Kidney (tissue), 14 donors: ENCODE measurements around the gene NEK9. TPM values are rescaled to one million over a fixed set of nuclear protein-coding genes. Genes with fewer than 3 reads are reported as not detected.

ENCODE experiments used
- DNase-seq, 5 donors: peaks; one replicate each; pipeline ENCODE4 v3.0.0-alpha.2; 2013 to 2020
- FAIRE-seq: peaks from 2 replicates; lab custom pipeline; 2012; peaks lifted over from hg19 to GRCh38; lab: Jason Lieb, UNC
- H3K27ac ChIP-seq, 2 donors: one replicate each; pipeline ENCODE4 v1.7.0; 2013; ENCODE audit warnings: low read depth in 2 of 2, low read length in 2 of 2, inconsistent platforms in 1 of 2
- H3K27me3 ChIP-seq: one replicate; pipeline ENCODE4 v1.7.1; 2013; ENCODE audit warnings: low read length, inconsistent platforms; ENCODE audit not compliant: control insufficient read depth, insufficient read depth
- H3K36me3 ChIP-seq, 3 donors: one replicate each; pipeline versions ENCODE4 v1.7.0 to v1.7.1; 2013; ENCODE audit warnings: low read length in 3 of 3, control low read depth in 1 of 3, inconsistent platforms in 1 of 3; ENCODE audit not compliant: insufficient read depth in 3 of 3, control insufficient read depth in 2 of 3
- H3K4me1 ChIP-seq, 3 donors: one replicate each; pipeline versions ENCODE4 v1.7.0 to v1.7.1; 2013; ENCODE audit warnings: low read length in 3 of 3, inconsistent platforms in 1 of 3, low read depth in 1 of 3; ENCODE audit not compliant: control insufficient read depth in 2 of 3, insufficient read depth in 2 of 3
- H3K4me3 ChIP-seq, 3 donors: one replicate each; pipeline versions ENCODE4 v1.7.0 to v1.8.1; 2013; ENCODE audit warnings: low read length in 3 of 3, control low read depth in 1 of 3, inconsistent platforms in 1 of 3
- H3K9ac ChIP-seq, 3 donors: one replicate each; pipeline versions ENCODE4 v1.7.0 to v1.7.1; 2013; ENCODE audit warnings: low read length in 3 of 3, control low read depth in 1 of 3, inconsistent platforms in 1 of 3
- H3K9me3 ChIP-seq, 3 donors: one replicate each; pipeline versions ENCODE4 v1.7.0 to v1.7.1; 2013; ENCODE audit warnings: low read length in 3 of 3, control low read depth in 1 of 3, inconsistent platforms in 1 of 3; ENCODE audit not compliant: control insufficient read depth in 2 of 3, insufficient read depth in 1 of 3
- intact Hi-C: fragments of 100-400 bp; cut with DNase I; formaldehyde crosslinking; loops from one replicate; pipeline ENCODE4 v1.11.1; 2022
- polyA plus RNA-seq: library from polyadenylated mRNA; stranded (reverse); fragments of 350-450 nt; fragmentation: Illumina TruSeq; extraction: RNeasy Lipid Tissue Mini Kit (QIAGEN cat#74804); gene quantifications from one replicate; pipeline ENCODE4 v1.2.3, GENCODE V29; 2014; ENCODE audit warnings: low read depth, low replicate concordance; ENCODE audit not compliant: insufficient read depth
- total RNA-seq: library from RNA; stranded (reverse); fragmentation: NEBNext Ultra II Directional; extraction: Animal tissue kit (Norgen Biotek cat#: 25700); gene quantifications from one replicate; pipeline ENCODE4 v1.2.1, GENCODE V29; 2021
- TF ChIP-seq, protein P1 (sequence below): IDR thresholded peaks from 3 replicates; pipeline ENCODE4 v1.5.1; 2012; ENCODE audit warnings: mild to moderate bottlenecking, moderate library complexity, borderline replicate concordance; ENCODE audit not compliant: insufficient read depth; ENCODE audit errors: extremely low read depth
- donor health status: control.
- donor health status: control.
- donor health status: control.
- donor health status: control.
- donor health status: control.
- donor health status: DM: yes; HTN: yes; CAD: no.
- donor health status: Normal renal cell carcinoma (clear cell type).

The NEK9 gene
- total and polyA plus RNA-seq, 2 donors from 2014 or later: 25.4 to 81.5 TPM

GRCh38 chr14:75109877-75110276 lies 17.0 kb downstream of the NEK9 start:
- peaks cover 13 to 55% (median 51%) of the 10 kb centered on the region in 3 donors for H3K36me3 ChIP-seq
- TF ChIP-seq, protein P1, sequence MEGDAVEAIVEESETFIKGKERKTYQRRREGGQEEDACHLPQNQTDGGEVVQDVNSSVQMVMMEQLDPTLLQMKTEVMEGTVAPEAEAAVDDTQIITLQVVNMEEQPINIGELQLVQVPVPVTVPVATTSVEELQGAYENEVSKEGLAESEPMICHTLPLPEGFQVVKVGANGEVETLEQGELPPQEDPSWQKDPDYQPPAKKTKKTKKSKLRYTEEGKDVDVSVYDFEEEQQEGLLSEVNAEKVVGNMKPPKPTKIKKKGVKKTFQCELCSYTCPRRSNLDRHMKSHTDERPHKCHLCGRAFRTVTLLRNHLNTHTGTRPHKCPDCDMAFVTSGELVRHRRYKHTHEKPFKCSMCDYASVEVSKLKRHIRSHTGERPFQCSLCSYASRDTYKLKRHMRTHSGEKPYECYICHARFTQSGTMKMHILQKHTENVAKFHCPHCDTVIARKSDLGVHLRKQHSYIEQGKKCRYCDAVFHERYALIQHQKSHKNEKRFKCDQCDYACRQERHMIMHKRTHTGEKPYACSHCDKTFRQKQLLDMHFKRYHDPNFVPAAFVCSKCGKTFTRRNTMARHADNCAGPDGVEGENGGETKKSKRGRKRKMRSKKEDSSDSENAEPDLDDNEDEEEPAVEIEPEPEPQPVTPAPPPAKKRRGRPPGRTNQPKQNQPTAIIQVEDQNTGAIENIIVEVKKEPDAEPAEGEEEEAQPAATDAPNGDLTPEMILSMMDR: no peak
- intact Hi-C loops: no loop called here
- no peak overlapping the region for H3K4me3 ChIP-seq
- FAIRE-seq (no peak), DNase-seq (no peak)
- H3K27me3 ChIP-seq: no peaks in the 10 kb centered on the region
- H3K4me1 ChIP-seq: no peaks in the 10 kb centered on the region
- H3K9ac ChIP-seq: no peak overlapping the region
- no peak overlapping the region for H3K27ac ChIP-seq
- no peaks in the 10 kb centered on the region for H3K9me3 ChIP-seq

- no peak overlapping the region for H3K9ac ChIP-seq
- intact Hi-C loops: no loop called here
- H3K4me3 ChIP-seq: no peak overlapping the region
- H3K27ac ChIP-seq: no peak overlapping the region
- H3K9me3 ChIP-seq: no peaks in the 10 kb centered on the region
- FAIRE-seq: no peak
- no peak for DNase-seq
- peaks cover 7 to 36% (median 31%) of the 10 kb centered on the region in 3 donors for H3K36me3 ChIP-seq
- no peaks in the 10 kb centered on the region for H3K27me3 ChIP-seq
- no peaks in the 10 kb centered on the region for H3K4me1 ChIP-seq
- TF ChIP-seq, protein P1: no peak
Observed at GRCh38 chr14:75107186-75107585, 19.7 kb downstream of the NEK9 start.

- no peak for DNase-seq
- Histone ChIP-seq H3K27ac (no peak overlapping the region), H3K36me3 (peaks cover 9 to 50% (median 31%) of the 10 kb centered on the region in 3 donors), H3K9ac (no peak overlapping the region), H3K27me3 (no peaks in the 10 kb centered on the region), H3K4me1 (no peaks in the 10 kb centered on the region), H3K4me3 (no peak overlapping the region), H3K9me3 (no peaks in the 10 kb centered on the region)
- no peak for FAIRE-seq
- intact Hi-C loops: no loop called here
- TF ChIP-seq, protein P1: no peak
Observed at GRCh38 chr14:75101491-75101890, 25.4 kb downstream of the NEK9 start.

- Histone ChIP-seq H3K4me1 (no peaks in the 10 kb centered on the region), H3K27ac (no peak overlapping the region), H3K36me3 (peaks cover 11 to 59% (median 39%) of the 10 kb centered on the region in 3 donors), H3K4me3 (no peak overlapping the region), H3K27me3 (no peaks in the 10 kb centered on the region), H3K9me3 (no peaks in the 10 kb centered on the region), H3K9ac (no peak overlapping the region)
- TF ChIP-seq, protein P1: no peak
- intact Hi-C loops: no loop called here
- FAIRE-seq (no peak), DNase-seq (no peak)
Observed at GRCh38 chr14:75098682-75099081, 28.2 kb downstream of the NEK9 start.
